GM18499 (cell line): Measurements from ENCODE around the gene KRT2.

ENCODE experiments used
- ATAC-seq: cut with Tn5 transposase; IDR thresholded peaks from one replicate; pipeline ENCODE4 v1.9.1; 2021; ENCODE audit warnings: moderate number of reproducible peaks; ENCODE audit not compliant: insufficient read depth, unreplicated experiment

The KRT2 gene

DNA sequence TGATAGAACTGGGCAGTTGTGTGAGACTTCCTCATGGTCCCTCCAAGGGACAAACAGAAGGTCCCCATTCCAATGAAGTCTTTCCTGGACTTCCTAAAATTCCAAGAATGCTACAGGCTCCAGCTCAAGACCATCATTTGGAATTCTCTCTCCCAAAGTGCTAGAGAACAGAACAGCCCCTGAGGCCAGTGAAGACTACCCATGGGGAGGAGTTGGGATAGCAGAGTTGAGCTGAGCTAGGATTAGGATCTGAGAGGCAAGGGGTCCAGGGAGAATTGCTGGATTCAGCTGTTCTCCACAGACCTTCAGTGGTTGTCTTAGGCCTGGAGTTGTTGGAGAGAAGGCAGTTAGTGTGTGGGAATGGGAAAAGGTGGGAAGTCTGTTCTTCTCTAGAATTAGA lies 17.4 kb upstream of the KRT2 start:
- ATAC-seq = no peak

DNA sequence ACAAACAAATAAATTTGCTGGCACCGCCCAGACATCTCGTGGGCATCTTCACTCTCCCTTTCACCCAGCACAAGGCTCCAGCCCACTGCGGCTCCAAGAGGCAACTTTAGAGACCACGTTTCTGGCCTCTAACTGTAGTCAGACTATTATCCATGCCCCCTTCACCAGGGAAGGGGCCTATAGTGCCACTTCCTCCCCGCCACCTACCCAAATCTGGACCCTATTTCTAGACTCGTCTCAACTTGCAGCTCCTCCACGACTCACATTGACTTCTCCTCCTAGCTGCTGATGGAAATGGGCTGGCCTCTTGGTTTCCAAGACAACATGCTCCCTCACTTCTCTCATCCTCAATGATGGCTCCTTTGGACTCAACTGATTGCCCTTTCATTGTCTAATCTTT lies 15.9 kb upstream of the KRT2 start:
- ATAC-seq = no peak

DNA sequence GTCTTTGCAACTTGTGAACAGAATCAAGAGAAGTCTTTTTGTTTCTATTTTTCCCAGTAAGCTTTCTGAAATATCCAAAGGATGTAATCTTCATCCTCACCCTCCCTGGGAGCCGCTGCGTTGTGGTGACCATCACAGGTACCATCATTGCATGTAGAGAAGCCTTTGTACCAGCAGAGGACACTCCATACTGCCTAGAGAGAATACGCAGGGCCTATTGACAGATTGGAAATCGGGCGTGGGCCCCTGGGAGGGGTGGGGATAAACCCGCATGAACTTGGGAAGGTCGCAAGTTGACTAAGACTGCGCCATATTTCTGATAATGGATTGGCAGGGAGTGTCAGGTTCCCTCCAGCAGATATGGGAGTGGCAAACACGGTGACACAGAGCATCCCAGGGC lies 15.5 kb upstream of the KRT2 start:
- no peak for ATAC-seq

DNA sequence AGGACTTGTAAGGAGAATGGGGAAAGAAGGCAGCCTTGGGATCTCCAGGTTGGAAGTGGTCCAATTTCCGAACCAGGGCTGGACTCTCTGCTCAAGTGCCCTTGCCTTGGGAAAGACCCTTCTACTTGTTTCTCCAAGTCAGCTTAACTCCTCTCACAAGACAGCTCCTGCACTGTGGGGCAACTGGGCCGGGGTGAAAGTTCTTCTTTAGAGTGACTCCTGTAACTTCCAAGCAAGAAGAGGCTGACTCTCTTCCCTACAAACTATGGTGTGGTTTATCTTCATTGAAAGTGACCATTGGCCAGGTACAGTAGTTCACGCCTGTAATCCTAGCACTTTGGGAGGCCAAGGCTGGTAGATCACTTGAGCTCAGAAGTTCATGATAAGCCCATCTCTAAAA lies 14.5 kb upstream of the KRT2 start:
- ATAC-seq = no peak

DNA sequence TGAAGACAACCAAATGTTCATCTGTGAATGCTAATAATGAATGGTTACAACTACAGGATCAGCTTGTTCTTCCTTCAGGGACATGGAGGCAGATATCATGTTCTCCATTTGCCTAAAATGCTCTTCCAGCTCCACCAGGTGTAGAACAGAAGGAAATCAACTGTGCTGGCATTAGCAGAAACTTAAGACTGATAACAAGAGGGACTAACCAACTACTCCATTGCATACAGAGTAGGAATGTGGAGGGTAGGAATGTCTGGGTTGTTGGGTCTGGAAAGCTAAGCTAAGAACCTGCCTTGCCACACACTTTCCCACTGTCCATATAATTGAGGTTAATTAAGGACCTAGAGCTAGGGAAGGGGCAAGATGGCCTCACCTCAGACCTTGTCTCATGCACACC lies 11.4 kb upstream of the KRT2 start:
- ATAC-seq = no peak

DNA sequence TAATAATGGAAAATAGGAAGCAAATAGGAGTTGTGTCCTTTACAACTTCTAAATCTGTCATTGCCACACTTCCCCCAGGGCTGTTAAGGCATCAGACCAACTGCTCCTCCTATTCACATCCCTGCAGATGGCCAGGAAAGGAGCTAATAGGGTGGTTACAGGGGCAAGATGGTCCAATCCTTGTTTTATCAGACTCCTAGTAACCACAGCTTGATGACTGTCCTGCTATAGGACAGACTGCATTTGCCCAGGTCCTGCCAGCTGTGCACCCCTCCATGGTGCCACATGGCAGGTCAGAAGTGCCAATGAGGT lies 10.9 kb upstream of the KRT2 start:
- no peak for ATAC-seq

DNA sequence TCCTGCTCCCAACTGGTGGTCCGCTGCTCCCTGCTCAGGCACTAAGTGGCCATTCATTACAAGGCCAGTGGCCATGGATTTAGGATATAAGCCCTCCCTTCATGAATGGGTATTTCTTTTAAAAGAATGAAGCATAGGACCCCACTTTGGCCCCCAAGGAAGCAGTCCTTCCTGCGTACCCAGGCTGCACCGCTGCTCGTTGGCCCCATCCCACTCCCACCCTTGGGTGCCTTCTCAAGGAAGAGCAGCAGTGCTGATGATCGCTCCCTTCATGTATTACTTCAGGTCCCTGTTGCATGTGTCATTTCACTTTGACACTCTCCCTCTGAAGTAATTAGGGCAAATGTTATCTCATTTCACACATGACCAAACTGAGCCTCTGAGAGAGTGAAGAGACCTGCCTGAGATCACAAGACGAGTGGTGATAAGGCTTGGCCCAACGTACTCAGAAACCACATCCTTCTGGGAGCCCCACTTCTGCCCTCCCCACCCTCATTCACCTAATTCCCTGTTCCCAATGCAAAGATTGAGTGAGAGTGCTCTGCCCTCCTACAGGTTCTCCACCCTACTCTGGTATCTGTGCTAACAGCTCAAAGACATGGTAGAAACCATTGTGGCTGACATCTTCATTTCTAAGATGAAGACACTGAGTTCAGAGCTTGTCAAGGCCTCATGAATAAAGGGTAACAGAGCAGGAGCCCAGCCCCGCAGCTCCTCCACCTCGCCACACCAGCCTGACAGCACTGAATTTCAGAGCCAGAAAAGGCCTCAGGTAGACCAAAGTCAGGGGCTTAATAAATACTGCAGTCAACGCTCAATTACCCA lies 10.3 kb upstream of the KRT2 start:
- ATAC-seq = no peak

DNA sequence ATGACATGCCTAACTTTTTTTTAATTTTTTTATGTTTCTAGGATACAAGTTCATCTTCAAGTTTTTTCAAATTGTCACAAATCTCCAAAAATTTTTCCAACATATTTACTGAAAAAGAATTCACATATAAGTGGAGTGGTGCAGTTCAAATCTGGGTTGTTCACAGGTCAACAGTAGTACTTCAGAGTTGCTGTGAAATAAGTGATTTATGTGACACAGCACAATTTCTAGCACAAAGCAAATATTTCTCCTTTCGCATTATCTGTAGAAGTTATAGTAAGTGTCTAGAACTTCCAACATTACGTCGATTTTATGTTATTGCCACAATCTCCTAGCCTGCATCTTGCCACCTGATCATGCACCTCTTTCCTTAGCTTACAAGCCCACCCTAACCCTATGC lies 9.7 kb upstream of the KRT2 start:
- ATAC-seq = no peak

DNA sequence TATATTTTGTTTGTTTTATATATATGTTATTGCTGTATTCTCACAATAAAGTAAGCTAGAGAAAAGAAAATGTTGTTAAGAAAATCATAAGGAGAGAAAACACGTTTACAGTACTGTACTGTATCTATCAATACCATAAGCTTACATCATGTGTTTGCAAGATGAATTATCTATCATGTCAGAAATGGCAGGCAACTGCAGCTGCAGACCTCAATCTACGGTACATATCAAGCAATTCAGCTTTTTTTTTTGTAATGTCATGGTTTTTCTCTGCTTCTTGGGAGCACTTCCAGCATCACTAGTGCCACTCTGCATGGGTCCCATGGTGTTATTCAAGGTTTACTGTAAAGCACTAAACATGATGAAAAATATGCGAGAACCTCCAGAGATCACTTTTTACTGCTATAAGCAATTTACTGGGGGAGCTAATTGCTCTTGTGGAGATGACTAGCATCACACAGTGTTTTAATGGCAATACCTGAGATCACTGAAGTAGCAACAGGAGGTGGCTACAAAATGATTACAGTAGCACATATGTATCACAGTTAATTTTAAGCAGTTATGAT lies 9.0 kb upstream of the KRT2 start:
- no peak for ATAC-seq

DNA sequence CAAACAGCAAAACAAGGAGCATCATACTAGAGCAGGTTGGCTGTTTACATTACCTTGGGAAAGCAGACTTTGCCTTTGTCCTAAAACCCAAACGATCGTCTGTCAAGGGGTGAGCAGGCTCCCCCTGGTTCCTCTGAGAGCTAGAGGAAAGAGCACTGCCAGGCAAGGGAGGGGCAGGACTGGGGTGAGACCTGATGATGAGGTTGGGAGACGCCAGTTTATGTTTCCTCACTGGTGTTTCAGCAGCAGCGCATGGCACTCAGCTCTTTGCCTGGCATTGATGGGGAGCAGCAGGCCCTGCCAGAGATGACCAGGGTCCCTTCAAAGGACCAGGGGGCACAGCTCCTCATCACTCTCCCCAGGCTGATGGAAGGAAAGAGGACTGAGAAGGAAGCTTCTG lies 7.9 kb upstream of the KRT2 start:
- ATAC-seq = no peak

DNA sequence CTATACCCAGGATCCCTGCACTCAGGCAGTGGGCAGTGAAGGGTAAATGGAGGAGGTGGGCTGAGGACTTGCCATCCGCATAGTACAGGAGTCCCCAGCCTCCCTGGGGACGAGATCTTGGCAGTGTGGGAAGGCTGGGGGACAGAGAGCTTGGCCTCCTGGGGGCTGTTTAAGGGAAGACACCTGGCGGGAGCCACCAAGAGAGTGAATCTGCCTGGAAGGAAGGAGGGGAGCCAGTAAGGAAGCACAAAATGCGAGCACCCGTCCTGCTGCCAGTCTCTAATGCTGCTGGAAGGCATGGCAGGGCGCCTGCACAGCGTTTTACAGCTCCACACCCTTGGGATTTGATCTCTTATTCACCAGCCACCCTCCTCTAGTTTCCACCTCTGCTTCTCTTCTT lies 7.4 kb upstream of the KRT2 start:
- no peak for ATAC-seq

DNA sequence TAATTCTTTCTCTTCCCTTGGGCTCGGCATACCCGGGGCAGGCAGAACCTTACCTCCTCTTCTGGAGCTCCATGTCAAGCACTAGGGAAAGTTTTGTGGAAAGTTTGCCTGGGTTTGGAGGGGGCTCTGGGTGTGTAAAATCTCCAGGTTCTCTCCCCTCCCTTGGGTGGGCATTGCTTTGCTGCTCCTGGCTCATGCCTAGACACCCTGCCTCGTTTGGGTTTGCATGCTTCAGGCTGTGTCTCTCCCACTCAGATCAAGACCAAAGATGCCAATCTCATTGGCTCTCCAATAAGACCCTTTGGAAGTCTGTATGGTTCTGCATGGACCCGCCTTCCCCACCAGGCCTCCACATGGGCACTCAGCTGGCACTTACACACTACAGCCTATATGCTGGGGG lies 6.2 kb upstream of the KRT2 start:
- ATAC-seq = no peak

DNA sequence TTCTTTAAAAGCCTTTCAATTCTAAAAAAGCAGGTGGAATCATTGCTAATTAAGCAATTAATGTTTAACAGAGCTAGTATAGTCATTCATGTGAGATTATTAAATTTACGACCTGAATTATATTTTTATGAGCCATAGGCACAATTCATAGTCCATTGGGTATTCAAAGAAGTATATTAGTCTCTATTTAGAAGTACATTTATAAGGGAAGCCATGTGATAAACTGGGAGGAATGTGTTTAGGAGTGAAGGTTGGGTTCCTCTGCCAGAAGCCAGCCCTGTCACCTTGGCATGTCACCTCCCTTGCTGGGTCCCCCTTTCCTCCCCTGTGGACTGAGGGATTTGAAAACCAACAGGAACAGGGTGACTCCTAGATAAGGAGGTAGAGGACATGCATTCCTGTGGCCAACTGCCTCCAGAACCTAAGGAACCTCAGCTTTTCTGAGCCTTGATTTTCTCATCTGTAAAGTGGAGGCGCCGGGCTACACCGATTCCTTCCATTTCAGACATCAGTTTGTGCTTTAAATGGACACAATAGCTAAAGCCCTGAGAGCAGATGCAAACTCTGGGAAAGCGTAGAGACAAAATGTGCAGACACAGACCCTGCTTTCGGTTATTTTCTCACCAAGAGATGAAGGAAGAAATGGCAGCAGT lies 5.4 kb upstream of the KRT2 start:
- ATAC-seq = no peak

DNA sequence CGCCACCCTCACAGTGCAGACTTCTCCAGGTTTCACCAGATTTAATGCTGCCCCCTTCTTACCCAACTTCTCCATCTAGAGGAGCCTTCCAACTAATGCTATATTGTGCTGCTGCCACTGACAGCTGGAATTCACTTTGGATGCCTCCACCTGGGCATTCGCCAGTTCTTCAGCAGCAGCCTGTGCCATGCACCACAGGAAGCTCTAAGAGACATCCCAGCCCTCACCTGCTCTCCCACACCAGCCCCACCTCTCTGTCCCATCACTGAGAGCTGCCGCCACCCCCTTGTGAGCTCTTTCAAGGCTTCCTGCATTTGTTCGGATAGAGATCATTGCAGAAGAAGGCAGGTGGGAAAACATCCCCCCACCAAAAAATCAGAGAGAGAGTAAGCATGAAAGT lies 4.6 kb upstream of the KRT2 start:
- no peak for ATAC-seq

DNA sequence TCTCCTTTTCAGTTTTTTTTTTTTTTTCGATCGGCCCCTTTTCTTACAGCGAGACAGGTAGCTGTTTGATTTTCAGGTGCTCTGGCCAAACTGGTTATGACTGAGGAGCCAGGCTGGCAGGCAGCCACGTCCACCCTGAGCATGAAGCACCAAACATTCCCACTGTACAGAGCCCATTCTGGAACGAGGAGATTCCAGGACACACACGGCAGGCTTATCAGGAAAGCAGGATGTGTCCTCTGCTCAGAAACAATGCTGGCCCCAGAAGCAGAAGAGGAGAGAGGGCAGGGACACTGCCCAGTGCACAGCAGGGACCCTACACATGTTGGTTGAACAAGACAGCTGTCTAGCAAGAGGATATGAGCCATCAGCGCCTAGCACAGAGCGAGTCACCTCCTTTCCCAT lies 3.7 kb upstream of the KRT2 start:
- no peak for ATAC-seq

DNA sequence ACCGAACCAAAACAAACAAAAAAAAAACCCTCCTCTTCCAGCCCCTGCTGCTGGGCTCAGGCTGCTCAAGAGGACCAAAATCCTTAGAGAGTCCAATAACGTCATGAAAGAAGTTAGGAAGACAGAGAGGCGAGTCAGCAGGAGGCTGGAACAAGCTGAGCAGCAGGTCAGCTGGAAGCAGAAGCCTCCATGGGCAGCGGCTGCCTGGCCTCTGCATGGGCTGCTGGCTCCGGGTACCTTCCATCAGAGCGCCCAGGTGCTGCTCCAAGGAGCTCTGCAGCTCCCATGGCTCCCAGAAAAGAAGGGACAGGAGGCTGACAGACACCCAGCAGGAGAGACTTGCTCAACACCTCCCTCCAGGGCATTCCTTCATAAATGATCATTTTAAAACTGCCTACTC lies 3.2 kb upstream of the KRT2 start:
- ATAC-seq = no peak

DNA sequence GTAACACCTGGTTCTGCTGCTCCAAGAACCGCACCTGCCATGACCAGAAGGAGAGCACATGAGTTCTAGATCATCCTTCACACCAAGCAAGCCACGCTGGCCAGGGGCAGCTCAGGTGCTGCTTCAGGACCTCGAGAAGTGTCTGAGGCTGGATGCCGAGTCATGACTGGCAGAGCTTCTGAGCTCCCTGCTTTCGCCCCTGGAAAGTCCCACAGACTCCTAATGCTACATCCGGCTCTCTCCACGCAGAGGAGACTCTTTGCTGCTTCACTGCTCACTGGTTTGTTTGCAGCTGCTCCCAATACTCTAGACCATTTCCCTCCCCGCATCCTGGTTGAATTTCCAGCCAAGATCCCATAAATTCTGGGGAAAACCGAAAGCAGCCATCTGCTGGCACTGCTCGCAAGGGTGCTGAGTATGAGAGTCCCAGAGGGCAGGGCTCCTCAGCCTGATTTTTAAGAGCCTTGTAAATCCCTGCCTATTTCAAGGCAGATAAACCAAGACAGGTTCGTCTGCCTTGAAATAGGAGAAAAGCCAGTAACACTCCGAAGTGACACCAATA lies 1.4 kb downstream of the KRT2 start:
- ATAC-seq = no peak

DNA sequence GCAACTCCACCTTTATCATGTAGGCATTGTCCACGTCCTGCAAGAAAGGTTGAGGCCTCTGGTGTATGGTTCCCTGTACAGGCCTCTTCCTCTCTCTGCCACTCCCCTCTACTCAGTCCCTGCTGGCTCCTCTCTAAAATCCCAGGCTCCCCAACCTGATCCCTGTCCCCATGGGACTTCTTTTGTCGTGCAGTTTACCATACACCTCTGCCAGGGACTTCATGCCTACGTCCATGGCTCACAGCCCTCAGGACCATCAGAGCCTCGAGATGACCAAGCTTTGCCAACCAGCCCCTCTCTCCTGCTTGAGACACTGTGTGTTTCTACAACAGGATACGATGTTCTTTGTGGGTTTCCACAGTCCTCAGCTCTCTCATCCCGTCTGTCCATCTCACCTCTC lies 2.9 kb downstream of the KRT2 start:
- no peak for ATAC-seq

DNA sequence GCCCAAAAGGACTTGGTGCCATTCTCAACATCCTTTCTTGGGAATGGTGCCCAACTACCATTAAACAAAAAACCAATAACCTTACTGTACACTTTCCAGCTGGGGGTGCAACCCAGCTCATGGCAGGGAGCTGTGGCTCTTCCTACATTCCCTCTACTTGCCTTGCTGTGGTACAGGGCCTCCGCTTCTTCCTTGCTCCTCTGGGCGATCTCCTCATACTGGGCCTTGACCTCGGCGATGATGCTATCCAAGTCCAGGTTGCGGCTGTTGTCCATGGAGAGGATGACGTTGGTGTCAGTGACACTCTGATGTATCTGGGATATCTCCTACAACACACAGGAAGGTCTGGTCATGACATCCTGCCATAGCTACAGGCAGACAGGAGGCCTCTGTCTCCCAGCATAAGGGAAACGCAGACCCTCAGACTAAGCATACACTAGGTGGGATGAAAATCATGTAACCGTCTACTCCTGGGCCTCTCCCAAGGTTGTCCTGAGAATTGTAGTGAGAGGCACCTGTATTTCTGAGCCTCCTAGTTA lies 3.9 kb downstream of the KRT2 start:
- ATAC-seq = no peak

DNA sequence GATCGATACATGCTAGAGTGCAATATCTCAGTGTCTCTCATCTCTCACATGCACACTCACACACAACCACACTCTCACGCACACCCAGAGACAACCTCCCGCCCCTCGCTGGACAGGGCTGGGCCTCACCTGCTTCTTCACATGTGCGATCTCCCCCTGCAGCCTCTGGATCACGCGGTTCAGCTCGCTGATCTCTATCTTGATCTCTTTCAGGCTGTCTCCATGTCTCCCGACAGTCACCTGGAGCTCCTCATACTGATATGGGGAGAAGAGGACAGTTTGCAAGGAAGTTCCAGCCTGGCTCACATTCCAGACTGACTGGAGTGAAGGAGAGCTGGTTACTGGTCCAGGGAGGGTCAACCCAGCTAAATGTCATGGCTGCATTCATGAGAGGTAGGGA lies 4.4 kb downstream of the KRT2 start:
- ATAC-seq = no peak

DNA sequence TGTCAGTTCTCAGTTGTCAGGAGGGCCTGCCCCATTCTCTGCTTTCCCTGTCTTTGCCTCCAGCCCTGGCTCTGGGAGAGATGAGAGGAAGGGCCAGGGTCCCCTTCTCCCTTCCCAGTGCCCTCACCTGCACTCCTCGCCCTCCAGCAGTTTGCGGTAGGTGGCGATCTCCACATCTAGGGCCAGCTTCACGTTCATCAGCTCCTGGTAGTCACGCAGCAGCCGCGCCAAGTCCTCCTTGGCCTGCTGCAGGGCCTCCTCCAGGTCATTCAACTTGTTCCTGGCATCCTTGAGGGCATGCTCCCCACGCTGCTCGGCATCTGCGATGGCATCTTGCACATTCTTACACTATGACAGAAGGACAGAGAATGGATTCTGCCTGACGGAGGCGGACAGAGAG lies 5.4 kb downstream of the KRT2 start:
- ATAC-seq = no peak
